B cell (primary cell): Measurements from ENCODE around the gene NEUROD6. TPM values are rescaled to one million over a fixed set of nuclear protein-coding genes. Genes with fewer than 3 reads are reported as not detected.

ENCODE experiments used
- ATAC-seq: fragments of 200-7000 bp; cut with Tn5 transposase; one replicate; pipeline ENCODE4 v1.10.0; 2021; ENCODE audit warnings: low read depth, mild to moderate bottlenecking, moderate number of reproducible peaks, moderate library complexity
- CTCF ChIA-PET: fragments of 350-600 bp; sonication (Branson Sonifier 250); formaldehyde crosslinking; loops from one replicate; lab custom pipeline; 2021; ENCODE audit warnings: antibody characterized with exemption, inconsistent platforms; lab: Charles Lee
- POLR2A ChIA-PET: fragments of 350-600 bp; sonication (Branson Sonifier 250); formaldehyde crosslinking; loops from one replicate; lab custom pipeline; 2021; ENCODE audit warnings: antibody characterized with exemption; lab: Charles Lee
- DNase-seq: peaks from one replicate; pipeline ENCODE4 v3.0.0; 2013
- H2AFZ ChIP-seq: 2 replicates; pipeline ENCODE4 v1.6.1; 2012; ENCODE audit warnings: mild to moderate bottlenecking, low read depth, low read length; ENCODE audit not compliant: insufficient read depth, poor library complexity, severe bottlenecking
- H3K27ac ChIP-seq, 2 donors: 1 replicate in 1 of 2; 2 replicates in 1 of 2; pipeline ENCODE4 v1.5.1; 2012 to 2013; ENCODE audit warnings: low read length in 2 of 2, mild to moderate bottlenecking in 2 of 2, moderate library complexity in 1 of 2
- H3K27me3 ChIP-seq, 4 experiments: fragments of 200-600 bp in 1 of 4; sonication (generic) in 1 of 4; replicated peaks in 1 of 4; 1 replicate in 2 of 4; 2 replicates in 2 of 4; pipeline versions ENCODE4 v1.6.1 to v1.7.0; 2013 to 2016; ENCODE audit warnings: low read length in 3 of 4, mild to moderate bottlenecking in 2 of 4, mixed read lengths in 1 of 4, moderate library complexity in 1 of 4; ENCODE audit not compliant: insufficient read depth in 4 of 4, control insufficient read depth in 3 of 4; ENCODE audit errors: control extremely low read depth in 1 of 4
- H3K36me3 ChIP-seq, 2 experiments: replicated peaks in 1 of 2; 1 replicate in 1 of 2; 2 replicates in 1 of 2; pipeline versions ENCODE4 v1.6.1 to v1.7.1; 2013; ENCODE audit warnings: low read length in 1 of 2; ENCODE audit not compliant: insufficient read depth in 2 of 2, control insufficient read depth in 1 of 2; ENCODE audit errors: control extremely low read depth in 1 of 2, extremely low read depth in 1 of 2
- H3K4me1 ChIP-seq, 2 donors: fragments of 200-600 bp in 1 of 2; sonication (generic) in 1 of 2; 1 replicate in 1 of 2; 2 replicates in 1 of 2; pipeline versions ENCODE4 v1.5.1 to v1.6.1; 2013 to 2017; ENCODE audit warnings: low read length in 2 of 2; ENCODE audit not compliant: control insufficient read depth in 2 of 2, insufficient read depth in 2 of 2
- H3K4me2 ChIP-seq: replicated peaks from 2 replicates; pipeline ENCODE3; 2012; ENCODE audit warnings: mild to moderate bottlenecking, low read depth, low read length; ENCODE audit not compliant: poor library complexity, severe bottlenecking
- H3K4me3 ChIP-seq, 5 experiments: fragments of 200-600 bp in 1 of 5; sonication (generic) in 1 of 5; 1 replicate in 3 of 5; 2 replicates in 2 of 5; pipeline versions ENCODE4 v1.5.1 to v1.7.0; 2011 to 2016; ENCODE audit warnings: low read length in 4 of 5, mild to moderate bottlenecking in 4 of 5, low read depth in 2 of 5, control low read depth in 1 of 5, moderate library complexity in 1 of 5; ENCODE audit not compliant: insufficient read depth in 1 of 5; ENCODE audit errors: control extremely low read depth in 1 of 5, extremely low read depth in 1 of 5
- H3K79me2 ChIP-seq: fragments of 200-600 bp; sonication (generic); one replicate; pipeline ENCODE4 v1.6.0; 2016; ENCODE audit warnings: low read length; ENCODE audit not compliant: control insufficient read depth, insufficient read depth
- H3K9ac ChIP-seq: fragments of 200-600 bp; sonication (generic); 2 replicates; pipeline ENCODE4 v1.6.1; 2017; ENCODE audit warnings: mild to moderate bottlenecking, low read length, moderate library complexity
- H3K9me3 ChIP-seq, 3 donors: one replicate each; pipeline versions ENCODE4 v1.6.1 to v1.7.1; 2013; ENCODE audit warnings: low read length in 2 of 3; ENCODE audit not compliant: control insufficient read depth in 2 of 3, insufficient read depth in 1 of 3; ENCODE audit errors: control extremely low read depth in 1 of 3
- H4K20me1 ChIP-seq: 2 replicates; pipeline ENCODE4 v1.6.0; 2012; ENCODE audit warnings: mild to moderate bottlenecking, low read length; ENCODE audit not compliant: insufficient read depth, control insufficient read depth, poor library complexity, severe bottlenecking
- H3K27ac Mint-ChIP-seq: one replicate; pipeline ENCODE4 v1.8.0; 2021; ENCODE audit warnings: mixed read lengths
- H3K27me3 Mint-ChIP-seq: one replicate; pipeline ENCODE4 v1.8.0; 2021; ENCODE audit warnings: mixed read lengths
- H3K4me1 Mint-ChIP-seq: one replicate; pipeline ENCODE4 v1.8.0; 2021; ENCODE audit warnings: mixed read lengths
- H3K4me3 Mint-ChIP-seq: one replicate; pipeline ENCODE4 v1.8.0; 2021; ENCODE audit warnings: mixed read lengths
- H3K9me3 Mint-ChIP-seq: one replicate; pipeline ENCODE4 v1.8.0; 2022; ENCODE audit warnings: mixed read lengths; ENCODE audit not compliant: insufficient read depth
- CTCF ChIP-seq: fragments of 200-600 bp; IDR thresholded peaks from one replicate; pipeline ENCODE4 v1.8.0; 2022; ENCODE audit warnings: antibody characterized with exemption, mild to moderate bottlenecking
- EZH2 ChIP-seq: IDR thresholded peaks from 2 replicates; pipeline ENCODE4 v1.6.1; 2012; ENCODE audit warnings: borderline replicate concordance, low read depth, mild to moderate bottlenecking, moderate library complexity, low read length; ENCODE audit not compliant: insufficient read depth, poor library complexity, severe bottlenecking
- WGBS: methylation state at CpG from one replicate; pipeline ENCODE4 v1.1.5; 2013; ENCODE audit warnings: missing lambda C conversion rate; ENCODE audit not compliant: insufficient coverage; 5-methylcytosine and 5-hydroxymethylcytosine counted together
- intact Hi-C: fragments of 100-400 bp; cut with micrococcal nuclease; formaldehyde crosslinking; loops from one replicate; pipeline ENCODE4 v1.10.0; 2022
- polyA plus RNA-seq: library from polyadenylated mRNA; depleted of rRNA; stranded (reverse); fragments of >200 nt; gene quantifications from 2 replicates; pipeline ENCODE4 v1.2.3, GENCODE V29; 2012
- total RNA-seq, 2 donors: library from RNA; stranded (reverse); fragments of 120-200 nt in 1 of 2; gene quantifications; 1 replicate in 1 of 2; 2 replicates in 1 of 2; pipeline versions ENCODE4 v1.2.3 to v1.2.4, GENCODE V29; 2013 to 2022

NEUROD6 gene
- total and polyA plus RNA-seq, 2 donors (not counting 1 experiment from before 2014, with no cell fraction given): not detected

DNA sequence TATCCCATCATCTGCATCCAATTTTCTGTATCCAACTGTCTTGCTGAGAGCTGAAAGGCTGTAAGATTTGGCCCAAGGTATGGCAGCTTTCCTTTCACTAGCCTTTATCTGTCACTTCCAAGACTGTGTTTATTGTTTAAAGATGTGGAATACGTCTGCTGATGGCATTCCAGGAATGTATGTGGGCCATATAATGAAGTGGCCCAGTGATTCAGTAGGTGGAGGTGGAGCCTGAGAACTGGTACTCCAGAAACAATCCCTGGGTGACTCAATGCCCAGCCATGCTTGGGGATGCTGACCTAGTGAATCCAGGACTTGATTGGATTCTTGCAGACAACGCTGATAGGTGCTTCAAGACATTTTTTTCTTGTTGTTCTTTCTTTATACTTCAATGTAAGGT is 13.5 kb downstream of the NEUROD6 start:
- Histone ChIP-seq H3K36me3 (no peaks in the 10 kb centered on the region), H3K9ac (no peak overlapping the region), H3K27ac (no peak overlapping the region), H2AFZ (no peak overlapping the region), H4K20me1 (no peaks in the 10 kb centered on the region), H3K79me2 (no peaks in the 10 kb centered on the region), H3K27me3 (no peaks in the 10 kb centered on the region), H3K9me3 (peaks cover 0 to 4% (median 0%) of the 10 kb centered on the region in 3 donors), H3K4me3 (no peak overlapping the region), H3K4me2 (no peak overlapping the region), H3K4me1 (no peaks in the 10 kb centered on the region)
- intact Hi-C loops: no loop called here
- Mint-ChIP-seq H3K9me3 (peaks cover 5% of the 10 kb centered on the region), H3K27ac (no peak overlapping the region), H3K27me3 (no peaks in the 10 kb centered on the region), H3K4me3 (no peak overlapping the region), H3K4me1 (no peaks in the 10 kb centered on the region)
- TF ChIP-seq EZH2 (no peak), CTCF (no peak)
- WGBS: 43% methylated on average over 1 of the region's 2 CpGs
- DNase-seq (no peak), ATAC-seq (no peak)
- ChIA-PET POLR2A (no interaction called here), CTCF (no interaction called here)

DNA sequence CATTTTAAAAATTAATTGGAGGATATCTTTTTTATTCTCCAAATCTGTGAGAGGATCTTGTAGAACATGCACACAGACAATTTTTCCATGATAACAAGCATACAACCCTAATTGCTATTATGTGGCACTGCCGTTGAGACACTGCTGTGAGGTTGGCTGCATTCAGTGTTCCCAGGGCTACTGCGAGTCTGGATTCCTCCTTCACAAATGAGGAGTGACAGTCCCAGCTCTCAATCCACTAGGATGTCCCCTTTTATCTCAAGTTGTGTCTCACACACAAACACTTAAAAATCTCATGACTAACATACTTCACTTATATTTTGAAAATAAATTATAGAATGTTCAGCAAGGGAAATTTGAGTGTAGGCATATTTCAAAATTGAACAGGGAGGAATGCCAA is 14.1 kb downstream of the NEUROD6 start:
- H3K27me3 ChIP-seq: no peaks in the 10 kb centered on the region
- H3K4me3 ChIP-seq: no peak overlapping the region
- Mint-ChIP-seq H3K27ac (no peak overlapping the region), H3K4me1 (no peaks in the 10 kb centered on the region), H3K9me3 (peaks cover 5% of the 10 kb centered on the region), H3K27me3 (no peaks in the 10 kb centered on the region), H3K4me3 (no peak overlapping the region)
- no peaks in the 10 kb centered on the region for H4K20me1 ChIP-seq
- H3K79me2 ChIP-seq: no peaks in the 10 kb centered on the region
- ATAC-seq (no peak), DNase-seq (no peak)
- no peaks in the 10 kb centered on the region for H3K36me3 ChIP-seq
- TF ChIP-seq CTCF (no peak), EZH2 (no peak)
- H3K4me2 ChIP-seq: no peak overlapping the region
- ChIA-PET CTCF (no interaction called here), POLR2A (no interaction called here)
- H3K9ac ChIP-seq: no peak overlapping the region
- WGBS: 71% methylated on average over 1 of the region's 2 CpGs
- no peak overlapping the region for H2AFZ ChIP-seq
- H3K27ac ChIP-seq: no peak overlapping the region
- H3K9me3 ChIP-seq: peaks cover 0 to 4% (median 0%) of the 10 kb centered on the region in 3 donors
- intact Hi-C loops: no loop called here
- no peaks in the 10 kb centered on the region for H3K4me1 ChIP-seq
